ENCODE results near the gene C14orf119.
"Not testable (repeated sequence)": the region's sequence is repeated elsewhere in the genome, so short reads cannot be mapped to it uniquely, and the experiment has no call there.

Gene C14orf119

GRCh38 chr14:23101986-23102625 lies 6.8 kb downstream of the C14orf119 start:
- TF ChIP-seq CTCF (IDR thresholded peaks at IDR 0.05; ENCODE audit: low read depth, low read length), result no peak
- H3K4me3 ChIP-seq (ENCODE audit: low read depth, low read length), result no peak overlapping the region

- H3K4me3 ChIP-seq (ENCODE audit: low read depth, low read length), result no peak overlapping the region
- TF ChIP-seq CTCF (IDR thresholded peaks at IDR 0.05; ENCODE audit: low read depth, low read length), result no peak
These were observed 7.5 kb downstream of the C14orf119 start for GRCh38 chr14:23102801-23103200.

- H3K4me3 ChIP-seq (ENCODE audit: low read depth, low read length), result no peak overlapping the region
- TF ChIP-seq CTCF (IDR thresholded peaks at IDR 0.05; ENCODE audit: low read depth, low read length), result no peak
These were observed 8.3 kb downstream of the C14orf119 start for GRCh38 chr14:23103581-23103980.

- no peak for TF ChIP-seq CTCF (IDR thresholded peaks at IDR 0.05; ENCODE audit: low read depth, low read length)
- no peak overlapping the region for H3K4me3 ChIP-seq (ENCODE audit: low read depth, low read length)
These were observed 8.8 kb downstream of the C14orf119 start for GRCh38 chr14:23104070-23104590.

- H3K4me3 ChIP-seq (ENCODE audit: low read depth, low read length), result no peak within 1 kb of the TSS
- TF ChIP-seq CTCF (IDR thresholded peaks at IDR 0.05; ENCODE audit: low read depth, low read length), result no peak
These were observed 9.5 kb downstream of the C14orf119 start, which contains the start of gene CIROP for GRCh38 chr14:23104591-23105347. TSS of gene CIROP (minus strand) at chr14:23104989. CDS start at chr14:23104920, 69 bp downstream.

- TF ChIP-seq CTCF (IDR thresholded peaks at IDR 0.05; ENCODE audit: low read depth, low read length), result no peak
- no peak overlapping the region for H3K4me3 ChIP-seq (ENCODE audit: low read depth, low read length)
These were observed 10.1 kb downstream of the C14orf119 start for GRCh38 chr14:23105348-23105824.

GRCh38 chr14:23106747-23107045 lies 11.4 kb downstream of the C14orf119 start:
- no peak overlapping the region for H3K4me3 ChIP-seq (ENCODE audit: low read depth, low read length)
- TF ChIP-seq CTCF (IDR thresholded peaks at IDR 0.05; ENCODE audit: low read depth, low read length), result no peak

GRCh38 chr14:23107620-23108019 lies 12.3 kb downstream of the C14orf119 start:
- not testable (repeated sequence) for H3K4me3 ChIP-seq (ENCODE audit: low read depth, low read length)

- H3K4me3 ChIP-seq (ENCODE audit: low read depth, low read length), result not testable (repeated sequence)
These were observed 12.9 kb downstream of the C14orf119 start for GRCh38 chr14:23108169-23108568.

Measured in WI38 (cell line).